HepG2 (cell line): ENCODE data around the gene UBE2QL1. TPM values are rescaled to one million over a fixed set of nuclear protein-coding genes. Genes with fewer than 3 reads are reported as not detected.
A peak's percentile ranks its signal among the peaks of the same experiment; 100 is the strongest.

Experiments
- ATF7-NPFF ChIP-seq: sonication (generic); formaldehyde crosslinking; IDR thresholded peaks from 2 replicates; pipeline ENCODE4 v1.8.1; 2023; ENCODE audit warnings: mild to moderate bottlenecking, low read depth, missing genetic modification reagents, moderate library complexity
- DBP ChIP-seq: sonication (generic); formaldehyde crosslinking; IDR thresholded peaks from 2 replicates; pipeline ENCODE4 v1.4.0; 2020; ENCODE audit warnings: missing genetic modification reagents; ENCODE audit errors: not compliant biosample characterization
- JUNB ChIP-seq: sonication (generic); formaldehyde crosslinking; IDR thresholded peaks from 2 replicates; pipeline ENCODE4 v1.8.0; 2022; ENCODE audit warnings: missing genetic modification reagents, mild to moderate bottlenecking, borderline replicate concordance
- RCOR2 ChIP-seq: IDR thresholded peaks from 2 replicates; pipeline ENCODE4 v1.6.1; 2016; ENCODE audit warnings: missing biosample characterization, missing genetic modification reagents
- SALL2 ChIP-seq: sonication (generic); formaldehyde crosslinking; IDR thresholded peaks from 2 replicates; pipeline ENCODE4 v1.8.1; 2023; ENCODE audit warnings: mild to moderate bottlenecking, missing genetic modification reagents, inconsistent platforms
- SIX1 ChIP-seq: sonication (generic); formaldehyde crosslinking; IDR thresholded peaks from 2 replicates; pipeline ENCODE4 v1.4.0; 2020; ENCODE audit warnings: missing genetic modification reagents, borderline replicate concordance
- SNRNP70 ChIP-seq: fragments of 200-400 bp; formaldehyde crosslinking; IDR thresholded peaks from 2 replicates; pipeline ENCODE4 v1.6.1; 2017; ENCODE audit warnings: mild to moderate bottlenecking, low read depth, low read length, moderate library complexity
- SRSF4 ChIP-seq: fragments of 200-400 bp; formaldehyde crosslinking; IDR thresholded peaks from one replicate; pipeline ENCODE4 v1.6.1; 2018; ENCODE audit warnings: mild to moderate bottlenecking, low read depth, low read length, moderate library complexity; ENCODE audit not compliant: poor library complexity, severe bottlenecking
- TGIF2 ChIP-seq: IDR thresholded peaks from 2 replicates; pipeline ENCODE4 v1.6.1; 2016; ENCODE audit warnings: control low read depth, missing compliant biosample characterization
- THAP7 ChIP-seq: sonication (generic); formaldehyde crosslinking; IDR thresholded peaks from 2 replicates; pipeline ENCODE4 v1.8.1; 2023; ENCODE audit warnings: mild to moderate bottlenecking, missing genetic modification reagents
- ZBTB1 ChIP-seq: sonication (generic); formaldehyde crosslinking; IDR thresholded peaks from 2 replicates; pipeline ENCODE4 v1.4.0; 2020; ENCODE audit warnings: missing genetic modification reagents, borderline replicate concordance
- ZBTB26 ChIP-seq: IDR thresholded peaks from 2 replicates; pipeline ENCODE4 v1.6.1; 2016; ENCODE audit warnings: missing compliant biosample characterization, missing genetic modification reagents, borderline replicate concordance
- ZBTB7B ChIP-seq: sonication (generic); formaldehyde crosslinking; IDR thresholded peaks from 2 replicates; pipeline ENCODE4 v1.4.0; 2020; ENCODE audit warnings: missing genetic modification reagents
- ZMYM4 ChIP-seq: sonication (generic); formaldehyde crosslinking; IDR thresholded peaks from 2 replicates; pipeline ENCODE4 v1.8.1; 2023; ENCODE audit warnings: mild to moderate bottlenecking, missing genetic modification reagents
- ZNF10 ChIP-seq: sonication (generic); formaldehyde crosslinking; IDR thresholded peaks from 2 replicates; pipeline ENCODE4 v1.4.0; 2020; ENCODE audit warnings: mild to moderate bottlenecking, low read depth, missing genetic modification reagents, borderline replicate concordance
- ZNF101 ChIP-seq: sonication (generic); formaldehyde crosslinking; IDR thresholded peaks from 2 replicates; pipeline ENCODE4 v1.4.0; 2020; ENCODE audit warnings: mild to moderate bottlenecking, low read depth, missing genetic modification reagents, borderline replicate concordance
- ZNF138 ChIP-seq: sonication (generic); formaldehyde crosslinking; IDR thresholded peaks from 2 replicates; pipeline ENCODE4 v1.5.0; 2020; ENCODE audit warnings: mild to moderate bottlenecking, low read depth, missing genetic modification reagents
- ZNF430 ChIP-seq: sonication (generic); formaldehyde crosslinking; IDR thresholded peaks from 2 replicates; pipeline ENCODE4 v1.9.0; 2021; ENCODE audit warnings: mild to moderate bottlenecking, missing genetic modification reagents
- ZNF543 ChIP-seq: sonication (generic); formaldehyde crosslinking; IDR thresholded peaks from 2 replicates; pipeline ENCODE4 v1.4.0; 2020; ENCODE audit warnings: mild to moderate bottlenecking, missing genetic modification reagents
- polyA plus RNA-seq, 8 experiments: library from polyadenylated mRNA; depleted of rRNA in 3 of 8; stranded (reverse) in 7 of 8; unstranded in 1 of 8; fragments of >200 nt; fragmentation: Illumina TruSeq in 4 of 8; extraction: Trizol in 4 of 8; gene quantifications; 2 replicates each; pipeline versions ENCODE4 v1.2.1 to v1.2.3, GENCODE V29; 2011 to 2016; ENCODE audit warnings: low read depth in 4 of 8, missing spikeins in 1 of 8, mixed read lengths in 1 of 8; ENCODE audit not compliant: insufficient read depth in 1 of 8
- total RNA-seq, 5 experiments: library from RNA; depleted of rRNA; stranded (reverse); fragments of >200 nt; fragmentation: Illumina TruSeq; extraction: Trizol; gene quantifications; 2 replicates each; pipeline ENCODE4 v1.2.3, GENCODE V29; 2016; ENCODE audit warnings: low read depth in 1 of 5
- TF ChIP-seq, protein P1 (sequence below), 2 experiments: fragments of 450-650 bp in 1 of 2; sonication (generic) in 1 of 2; formaldehyde crosslinking; IDR thresholded peaks; 2 replicates each; pipeline versions ENCODE4 v1.5.0 to v1.8.0; 2020 to 2022; ENCODE audit warnings: mild to moderate bottlenecking in 1 of 2, missing genetic modification reagents in 1 of 2
- TF ChIP-seq, protein P2 (sequence below): sonication (generic); formaldehyde crosslinking; IDR thresholded peaks from 2 replicates; pipeline ENCODE4 v1.9.0; 2021; ENCODE audit warnings: missing genetic modification reagents, borderline replicate concordance
- TF ChIP-seq, protein P3 (sequence below): IDR thresholded peaks from 2 replicates; pipeline ENCODE4 v1.6.1; 2012; ENCODE audit warnings: low read depth, low read length, improper control_type of control experiment

UBE2QL1 gene
- total and polyA plus RNA-seq, 2 of the 13 experiments (the other 11 are each of a cell fraction or from before 2014, with no cell fraction given) = not detected

- TF ChIP-seq, protein P1, sequence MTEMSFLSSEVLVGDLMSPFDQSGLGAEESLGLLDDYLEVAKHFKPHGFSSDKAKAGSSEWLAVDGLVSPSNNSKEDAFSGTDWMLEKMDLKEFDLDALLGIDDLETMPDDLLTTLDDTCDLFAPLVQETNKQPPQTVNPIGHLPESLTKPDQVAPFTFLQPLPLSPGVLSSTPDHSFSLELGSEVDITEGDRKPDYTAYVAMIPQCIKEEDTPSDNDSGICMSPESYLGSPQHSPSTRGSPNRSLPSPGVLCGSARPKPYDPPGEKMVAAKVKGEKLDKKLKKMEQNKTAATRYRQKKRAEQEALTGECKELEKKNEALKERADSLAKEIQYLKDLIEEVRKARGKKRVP (CRISPR knock-in tag; IDR thresholded peaks at IDR 0.05) = no peak
- TF ChIP-seq ATF7-NPFF (no peak), SALL2 (no peak), ZNF101 (CRISPR knock-in tag) (no peak), THAP7 (CRISPR knock-in tag) (no peak), SIX1 (CRISPR knock-in tag) (peak; percentile 70), ZBTB26 (CRISPR knock-in tag) (peak; percentile 100), JUNB (CRISPR knock-in tag) (no peak), ZBTB1 (no peak), ZNF138 (no peak), DBP (CRISPR knock-in tag) (no peak), SRSF4 (no peak), RCOR2 (CRISPR knock-in tag) (no peak), ZMYM4 (peak; percentile 49; the same call in 1 of the 2 replicates), ZNF10 (no peak), ZNF543 (CRISPR knock-in tag) (no peak), SNRNP70 (no peak), ZBTB7B (CRISPR knock-in tag) (peak; percentile 38; the same call in 1 of the 2 replicates), ZNF430 (CRISPR knock-in tag) (no peak), TGIF2 (no peak)
- TF ChIP-seq, protein P2, sequence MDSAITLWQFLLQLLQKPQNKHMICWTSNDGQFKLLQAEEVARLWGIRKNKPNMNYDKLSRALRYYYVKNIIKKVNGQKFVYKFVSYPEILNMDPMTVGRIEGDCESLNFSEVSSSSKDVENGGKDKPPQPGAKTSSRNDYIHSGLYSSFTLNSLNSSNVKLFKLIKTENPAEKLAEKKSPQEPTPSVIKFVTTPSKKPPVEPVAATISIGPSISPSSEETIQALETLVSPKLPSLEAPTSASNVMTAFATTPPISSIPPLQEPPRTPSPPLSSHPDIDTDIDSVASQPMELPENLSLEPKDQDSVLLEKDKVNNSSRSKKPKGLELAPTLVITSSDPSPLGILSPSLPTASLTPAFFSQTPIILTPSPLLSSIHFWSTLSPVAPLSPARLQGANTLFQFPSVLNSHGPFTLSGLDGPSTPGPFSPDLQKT (CRISPR knock-in tag) = no peak
- TF ChIP-seq, protein P3, sequence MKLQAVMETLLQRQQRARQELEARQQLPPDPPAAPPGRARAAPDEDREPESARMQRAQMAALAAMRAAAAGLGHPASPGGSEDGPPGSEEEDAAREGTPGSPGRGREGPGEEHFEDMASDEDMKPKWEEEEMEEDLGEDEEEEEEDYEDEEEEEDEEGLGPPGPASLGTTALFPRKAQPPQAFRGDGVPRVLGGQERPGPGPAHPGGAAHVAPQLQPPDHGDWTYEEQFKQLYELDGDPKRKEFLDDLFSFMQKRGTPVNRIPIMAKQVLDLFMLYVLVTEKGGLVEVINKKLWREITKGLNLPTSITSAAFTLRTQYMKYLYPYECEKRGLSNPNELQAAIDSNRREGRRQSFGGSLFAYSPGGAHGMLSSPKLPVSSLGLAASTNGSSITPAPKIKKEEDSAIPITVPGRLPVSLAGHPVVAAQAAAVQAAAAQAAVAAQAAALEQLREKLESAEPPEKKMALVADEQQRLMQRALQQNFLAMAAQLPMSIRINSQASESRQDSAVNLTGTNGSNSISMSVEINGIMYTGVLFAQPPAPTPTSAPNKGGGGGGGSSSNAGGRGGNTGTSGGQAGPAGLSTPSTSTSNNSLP = 0 out of 2 replicates have a peak, but pooled peaks have one; percentile 36
Observed at GRCh38 chr5:6495433-6496206, 47.0 kb downstream of the UBE2QL1 start (continued).
